GM23248 (cell line): Measurements from ENCODE around the gene METTL25.

Experiments used
- EZH2 ChIP-seq: fragments of 200-600 bp; sonication (generic); IDR thresholded peaks from 2 replicates; pipeline ENCODE4 v1.6.1; 2018; ENCODE audit warnings: antibody characterized with exemption, mild to moderate bottlenecking; ENCODE audit not compliant: insufficient read depth, poor library complexity, severe bottlenecking
- EZH2phosphoT487 ChIP-seq: fragments of 200-600 bp; sonication (generic); IDR thresholded peaks from 2 replicates; pipeline ENCODE4 v1.6.1; 2018; ENCODE audit warnings: antibody characterized with exemption, moderate library complexity, mild to moderate bottlenecking, low read depth; ENCODE audit not compliant: insufficient read depth

DNA sequence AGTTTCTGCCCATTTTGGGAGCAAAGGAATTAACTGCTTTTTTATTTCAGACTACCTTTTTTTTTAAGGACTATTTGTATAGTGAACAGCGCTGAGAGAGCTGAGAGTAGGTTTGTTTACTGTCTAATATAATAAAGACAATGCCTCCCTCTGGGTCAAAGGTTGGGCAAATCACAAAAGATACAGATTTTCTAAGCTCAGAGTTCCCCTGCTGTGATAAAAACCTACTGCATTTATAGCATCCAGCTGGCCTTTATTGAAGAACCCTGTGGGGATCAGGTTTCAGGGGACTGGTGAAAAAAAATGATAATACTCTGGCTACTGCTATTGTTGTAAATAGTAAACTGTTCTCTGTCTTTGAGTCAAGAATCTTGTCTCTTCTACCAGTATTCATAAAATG, 28.8 kb upstream of the METTL25 start:
- TF ChIP-seq EZH2 (no peak), EZH2phosphoT487 (no peak)
